Right lobe of liver (tissue), 6 donors: ENCODE data around the gene PPAT. TPM values are rescaled to one million over a fixed set of nuclear protein-coding genes. Genes with fewer than 3 reads are reported as not detected.

Experiments
- ATAC-seq, 4 donors: fragments of 200-7000 bp; cut with Tn5 transposase; one replicate each; pipeline ENCODE4 v1.9.1; 2020; ENCODE audit warnings: mild to moderate bottlenecking in 4 of 4, moderate library complexity in 4 of 4
- DNase-seq, 3 donors: peaks; one replicate each; pipeline ENCODE4 v3.0.0-alpha.2; 2020
- H3K27ac ChIP-seq, 3 donors: fragments of 200-600 bp; one replicate each; pipeline ENCODE4 v1.8.0; 2022
- H3K27me3 ChIP-seq, 2 donors: fragments of 200-600 bp; one replicate each; pipeline ENCODE4 v1.8.0; 2022
- H3K36me3 ChIP-seq, 4 donors: fragments of 200-600 bp; sonication (generic) in 1 of 4; one replicate each; pipeline versions ENCODE4 v1.5.1 to v1.8.0; 2017 to 2022; ENCODE audit warnings: control low read depth in 1 of 4
- H3K4me1 ChIP-seq, 4 donors: fragments of 200-600 bp; sonication (generic) in 1 of 4; one replicate each; pipeline versions ENCODE4 v1.5.1 to v1.8.0; 2017 to 2022; ENCODE audit warnings: control low read depth in 1 of 4
- H3K4me3 ChIP-seq, 3 donors: fragments of 200-600 bp; one replicate each; pipeline ENCODE4 v1.8.0; 2022
- H3K9me3 ChIP-seq, 4 donors: fragments of 200-600 bp; sonication (generic) in 1 of 4; one replicate each; pipeline versions ENCODE4 v1.5.1 to v1.8.0; 2017 to 2022; ENCODE audit warnings: control low read depth in 1 of 4
- POLR2A ChIP-seq: fragments of 450-650 bp; IDR thresholded peaks from one replicate; pipeline ENCODE4 v1.6.1; 2017; ENCODE audit warnings: antibody characterized with exemption, mild to moderate bottlenecking
- WGBS: methylation state at CpG from one replicate; pipeline ENCODE4 v1.1.6; 2018; ENCODE audit warnings: low coverage, low lambda C conversion rate; ENCODE audit not compliant: insufficient coverage; ENCODE audit errors: missing lambda C conversion rate; 5-methylcytosine and 5-hydroxymethylcytosine counted together
- intact Hi-C, 2 donors: fragments of 100-400 bp; cut with DNase I; formaldehyde crosslinking; loops; one replicate each; pipeline versions ENCODE4 v1.11.2 to v1.14.1; 2022
- total RNA-seq, 6 experiments: library from RNA; depleted of rRNA in 2 of 6; stranded (reverse); fragments of >200 nt in 2 of 6; fragmentation: NEBNext Ultra II Directional in 3 of 6; extraction: Animal tissue kit (Norgen Biotek cat#: 25700) in 3 of 6; gene quantifications; one replicate each; pipeline versions ENCODE4 v1.1.0 to v1.2.4, GENCODE V29; 2016 to 2023
- TF ChIP-seq, protein P1 (sequence below), 4 donors: fragments of 200-600 bp in 3 of 4; fragments of 450-650 bp in 1 of 4; IDR thresholded peaks; one replicate each; pipeline versions ENCODE4 v1.5.1 to v1.8.0; 2016 to 2022; ENCODE audit warnings: antibody characterized with exemption in 4 of 4, mild to moderate bottlenecking in 2 of 4
- donor health status: DM: no; HTN: yes; CAD: no.
- donor health status: DM: no; HTN: no; CAD: no.
- donor health status: DM: no; HTN: no; CAD: no.
- donor health status: DM: no; HTN: yes; CAD: no.
- donor health status: DM: no; HTN: yes; CAD: no.

PPAT gene
- total RNA-seq, 6 experiments from 2014 or later: 4.4 to 8.5 (median 7.1) TPM

GRCh38 chr4:56424176-56424575 is 11.2 kb downstream of the PPAT start:
- Histone ChIP-seq H3K27ac (no peak overlapping the region), H3K36me3 (no peaks in the 10 kb centered on the region), H3K9me3 (no peaks in the 10 kb centered on the region), H3K4me1 (peaks cover 0 to 4% (median 1%) of the 10 kb centered on the region in 4 donors), H3K27me3 (no peaks in the 10 kb centered on the region), H3K4me3 (no peak overlapping the region)
- 82% methylated on average over 5 of the region's 5 CpGs for WGBS
- intact Hi-C loops: loop anchor here in 1 of 2 donors (10.0 kb wide), 1 partner anchor 121 kb away; no protein-coding TSS in a partner anchor
- DNase-seq: no peak
- ATAC-seq: no peak
- TF ChIP-seq POLR2A: no peak
- TF ChIP-seq, protein P1, sequence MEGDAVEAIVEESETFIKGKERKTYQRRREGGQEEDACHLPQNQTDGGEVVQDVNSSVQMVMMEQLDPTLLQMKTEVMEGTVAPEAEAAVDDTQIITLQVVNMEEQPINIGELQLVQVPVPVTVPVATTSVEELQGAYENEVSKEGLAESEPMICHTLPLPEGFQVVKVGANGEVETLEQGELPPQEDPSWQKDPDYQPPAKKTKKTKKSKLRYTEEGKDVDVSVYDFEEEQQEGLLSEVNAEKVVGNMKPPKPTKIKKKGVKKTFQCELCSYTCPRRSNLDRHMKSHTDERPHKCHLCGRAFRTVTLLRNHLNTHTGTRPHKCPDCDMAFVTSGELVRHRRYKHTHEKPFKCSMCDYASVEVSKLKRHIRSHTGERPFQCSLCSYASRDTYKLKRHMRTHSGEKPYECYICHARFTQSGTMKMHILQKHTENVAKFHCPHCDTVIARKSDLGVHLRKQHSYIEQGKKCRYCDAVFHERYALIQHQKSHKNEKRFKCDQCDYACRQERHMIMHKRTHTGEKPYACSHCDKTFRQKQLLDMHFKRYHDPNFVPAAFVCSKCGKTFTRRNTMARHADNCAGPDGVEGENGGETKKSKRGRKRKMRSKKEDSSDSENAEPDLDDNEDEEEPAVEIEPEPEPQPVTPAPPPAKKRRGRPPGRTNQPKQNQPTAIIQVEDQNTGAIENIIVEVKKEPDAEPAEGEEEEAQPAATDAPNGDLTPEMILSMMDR (IDR thresholded peaks at IDR 0.05): no peak

DNA sequence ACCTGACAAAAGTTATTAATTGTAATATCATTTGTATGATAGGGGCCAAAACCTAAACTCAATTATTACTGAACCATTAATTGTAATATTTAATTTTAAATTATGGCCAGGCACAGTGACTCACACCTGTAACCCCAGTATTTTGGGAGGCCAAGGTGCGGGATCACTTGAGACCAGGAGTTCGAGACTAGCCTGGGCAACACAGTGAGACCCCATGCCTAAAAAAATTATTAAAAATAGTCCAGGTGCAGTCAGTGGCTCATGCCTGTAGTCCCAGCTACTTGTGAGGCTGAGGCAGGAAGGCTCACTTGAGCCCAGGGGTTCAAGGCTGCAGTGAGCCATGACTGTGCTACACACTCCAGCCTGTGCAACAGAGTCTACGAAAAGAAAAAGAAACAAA is 18.0 kb downstream of the PPAT start:
- ATAC-seq (no peak), DNase-seq (no peak)
- Histone ChIP-seq H3K27me3 (no peaks in the 10 kb centered on the region), H3K4me3 (no peak overlapping the region), H3K27ac (no peak overlapping the region), H3K36me3 (no peaks in the 10 kb centered on the region), H3K4me1 (no peaks in the 10 kb centered on the region), H3K9me3 (no peaks in the 10 kb centered on the region)
- 94% methylated on average over 3 of the region's 3 CpGs for WGBS
- TF ChIP-seq, protein P1 (IDR thresholded peaks at IDR 0.05): no peak
- no peak for TF ChIP-seq POLR2A
- intact Hi-C loops: no loop called here

GRCh38 chr4:56416349-56416748 is 19.1 kb downstream of the PPAT start:
- DNase-seq (no peak), ATAC-seq (no peak)
- no peak overlapping the region for H3K27ac ChIP-seq
- no peak for TF ChIP-seq POLR2A
- TF ChIP-seq, protein P1 (IDR thresholded peaks at IDR 0.05): no peak
- intact Hi-C loops: no loop called here
- no peaks in the 10 kb centered on the region for H3K9me3 ChIP-seq
- no peaks in the 10 kb centered on the region for H3K4me1 ChIP-seq
- no peaks in the 10 kb centered on the region for H3K27me3 ChIP-seq
- no peaks in the 10 kb centered on the region for H3K36me3 ChIP-seq
- WGBS: 64% methylated on average over 3 of the region's 3 CpGs
- H3K4me3 ChIP-seq: no peak overlapping the region

DNA sequence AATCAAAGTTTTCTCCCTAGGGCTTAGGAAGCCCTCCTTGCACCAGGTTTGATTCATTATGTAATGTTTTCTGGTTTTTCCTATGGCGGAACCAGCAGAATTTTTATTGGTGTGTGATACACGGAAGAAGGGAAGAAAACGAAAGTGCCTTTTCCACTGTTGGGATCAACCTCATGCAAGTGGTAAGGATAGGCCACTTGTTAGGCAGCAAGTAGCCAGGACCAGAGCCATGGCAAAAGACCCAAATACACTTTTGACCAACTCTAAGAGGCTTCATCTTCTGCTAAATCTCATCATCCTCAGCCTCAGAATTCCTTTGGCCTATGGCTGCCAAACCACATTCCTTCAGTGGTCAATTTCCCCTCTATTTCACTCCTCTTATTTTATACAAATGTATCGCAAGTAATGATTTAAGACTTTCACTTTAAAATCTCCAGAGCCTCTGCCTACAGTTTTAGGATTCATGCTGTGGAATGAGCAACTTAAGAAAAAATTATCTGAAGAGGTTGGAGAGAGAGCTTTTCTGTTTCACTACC is 21.2 kb downstream of the PPAT start:
- Histone ChIP-seq H3K27me3 (no peaks in the 10 kb centered on the region), H3K36me3 (no peaks in the 10 kb centered on the region), H3K4me3 (no peak overlapping the region), H3K27ac (no peak overlapping the region), H3K4me1 (no peaks in the 10 kb centered on the region), H3K9me3 (no peaks in the 10 kb centered on the region)
- 93% methylated on average over 4 of the region's 4 CpGs for WGBS
- no peak for DNase-seq
- ATAC-seq: no peak
- intact Hi-C loops: no loop called here
- TF ChIP-seq POLR2A: no peak
- TF ChIP-seq, protein P1 (IDR thresholded peaks at IDR 0.05): no peak
